ENCODE results near the gene CHMP1B.

The CHMP1B gene

GRCh38 chr18:11839556-11839955 is 11.7 kb upstream of the CHMP1B start:
- Histone ChIP-seq H3K27me3 (no peaks in the 10 kb centered on the region), H3K36me3 (no peaks in the 10 kb centered on the region), H3K9me3 (no peaks in the 10 kb centered on the region), H3K27ac (no peak overlapping the region), H3K4me1 (no peaks in the 10 kb centered on the region), H3K4me3 (no peak overlapping the region)
- TF ChIP-seq CTCF (IDR thresholded peaks at IDR 0.05), result no peak
- DNase-seq, result no peak
- intact Hi-C loops (cut with DNase I; ENCODE audit: low total_unique reads), result no loop called here

- Histone ChIP-seq H3K36me3 (no peaks in the 10 kb centered on the region), H3K9me3 (no peaks in the 10 kb centered on the region), H3K27ac (no peak overlapping the region), H3K4me3 (no peak overlapping the region), H3K27me3 (no peaks in the 10 kb centered on the region), H3K4me1 (no peaks in the 10 kb centered on the region)
- intact Hi-C loops (cut with DNase I; ENCODE audit: low total_unique reads), result loop anchor here (10.0 kb wide), 1 partner anchor 156 kb away; the partner anchor contains the start of gene GNAL
- TF ChIP-seq CTCF (IDR thresholded peaks at IDR 0.05), result no peak
- no peak for DNase-seq
Observed at GRCh38 chr18:11840493-11840892, 10.7 kb upstream of the CHMP1B start.

GRCh38 chr18:11842562-11842961 is 8.7 kb upstream of the CHMP1B start:
- H3K9me3 ChIP-seq, result no peaks in the 10 kb centered on the region
- no peak overlapping the region for H3K4me3 ChIP-seq
- no peak for TF ChIP-seq CTCF (IDR thresholded peaks at IDR 0.05)
- no peak for DNase-seq
- intact Hi-C loops (cut with DNase I; ENCODE audit: low total_unique reads), result loop anchor here (10.0 kb wide), 1 partner anchor 158 kb away; the partner anchor contains the start of gene GNAL
- no peaks in the 10 kb centered on the region for H3K36me3 ChIP-seq
- no peaks in the 10 kb centered on the region for H3K4me1 ChIP-seq
- H3K27me3 ChIP-seq, result no peaks in the 10 kb centered on the region
- H3K27ac ChIP-seq, result no peak overlapping the region

- intact Hi-C loops (cut with DNase I; ENCODE audit: low total_unique reads), result loop anchor here (10.0 kb wide), 1 partner anchor 160 kb away; the partner anchor contains the start of gene GNAL
- TF ChIP-seq CTCF (IDR thresholded peaks at IDR 0.05), result no peak
- no peaks in the 10 kb centered on the region for H3K27me3 ChIP-seq
- peaks cover 0 to 5% (median 0%) of the 10 kb centered on the region in 4 donors for H3K4me1 ChIP-seq
- no peaks in the 10 kb centered on the region for H3K9me3 ChIP-seq
- no peak overlapping the region for H3K4me3 ChIP-seq
- no peak for DNase-seq
- no peak overlapping the region for H3K27ac ChIP-seq
- no peaks in the 10 kb centered on the region for H3K36me3 ChIP-seq
Observed at GRCh38 chr18:11844436-11844835, 6.8 kb upstream of the CHMP1B start.

- intact Hi-C loops (cut with DNase I; ENCODE audit: low total_unique reads), result loop anchor here (10.0 kb wide), 1 partner anchor 161 kb away; the partner anchor contains the start of gene GNAL
- H3K27ac ChIP-seq, result no peak overlapping the region
- no peaks in the 10 kb centered on the region for H3K36me3 ChIP-seq
- peaks cover 0 to 14% (median 2%) of the 10 kb centered on the region in 4 donors for H3K4me1 ChIP-seq
- no peak overlapping the region for H3K4me3 ChIP-seq
- H3K9me3 ChIP-seq, result no peaks in the 10 kb centered on the region
- H3K27me3 ChIP-seq, result no peaks in the 10 kb centered on the region
- DNase-seq, result no peak
- TF ChIP-seq CTCF (IDR thresholded peaks at IDR 0.05), result no peak
Observed at GRCh38 chr18:11845654-11846053, 5.6 kb upstream of the CHMP1B start.

- TF ChIP-seq CTCF (IDR thresholded peaks at IDR 0.05), result no peak
- intact Hi-C loops (cut with DNase I; ENCODE audit: low total_unique reads), result loop anchor here (10.0 kb wide), 1 partner anchor 163 kb away; the partner anchor contains the start of gene GNAL
- Histone ChIP-seq H3K9me3 (no peaks in the 10 kb centered on the region), H3K27ac (no peak overlapping the region), H3K36me3 (no peaks in the 10 kb centered on the region), H3K4me1 (peaks cover 0 to 22% (median 5%) of the 10 kb centered on the region in 4 donors), H3K4me3 (no peak overlapping the region), H3K27me3 (no peaks in the 10 kb centered on the region)
- no peak for DNase-seq
Observed at GRCh38 chr18:11847811-11848210, 3.4 kb upstream of the CHMP1B start.
